H9 (cell line): ENCODE results near the gene STK26. TPM values are rescaled to one million over a fixed set of nuclear protein-coding genes. Genes with fewer than 3 reads are reported as not detected.

Source experiments
- DNase-seq: peaks from one replicate; pipeline ENCODE4 v3.0.0-alpha.2; 2017
- H2AFZ ChIP-seq: one replicate; pipeline ENCODE4 v1.6.1; 2013; ENCODE audit warnings: mild to moderate bottlenecking, low read length, control low read depth, moderate library complexity
- H2AK5ac ChIP-seq: 2 replicates; pipeline ENCODE4 v1.6.1; 2013; ENCODE audit warnings: low read length, control low read depth, mixed read lengths; ENCODE audit not compliant: insufficient read length
- H2BK120ac ChIP-seq: one replicate; pipeline ENCODE4 v1.6.1; 2013; ENCODE audit warnings: low read depth, mild to moderate bottlenecking, low read length, control low read depth, inconsistent platforms; ENCODE audit not compliant: poor library complexity, severe bottlenecking
- H2BK12ac ChIP-seq: 2 replicates; pipeline ENCODE4 v1.6.1; 2013; ENCODE audit warnings: low read length, control low read depth, mixed read lengths, low read depth; ENCODE audit not compliant: insufficient read length
- H2BK15ac ChIP-seq: 2 replicates; pipeline ENCODE4 v1.6.1; 2013; ENCODE audit warnings: low read depth, low read length, control low read depth
- H2BK20ac ChIP-seq: one replicate; pipeline ENCODE4 v1.6.1; 2013; ENCODE audit warnings: low read depth, mild to moderate bottlenecking, low read length, control low read depth, inconsistent platforms; ENCODE audit not compliant: poor library complexity, severe bottlenecking
- H2BK5ac ChIP-seq: 2 replicates; pipeline ENCODE4 v1.6.1; 2013; ENCODE audit warnings: low read length, control low read depth, mixed read lengths; ENCODE audit not compliant: insufficient read length
- H3K14ac ChIP-seq: 2 replicates; pipeline ENCODE4 v1.6.1; 2013; ENCODE audit warnings: low read length, control low read depth; ENCODE audit not compliant: insufficient read depth
- H3K18ac ChIP-seq: 2 replicates; pipeline ENCODE4 v1.6.1; 2013; ENCODE audit warnings: low read depth, mild to moderate bottlenecking, mixed read lengths, low read length, control low read depth; ENCODE audit not compliant: insufficient read length
- H3K23ac ChIP-seq: 2 replicates; pipeline ENCODE4 v1.6.1; 2013; ENCODE audit warnings: low read length, control low read depth, mixed read lengths, low read depth; ENCODE audit not compliant: insufficient read length
- H3K23me2 ChIP-seq: 2 replicates; pipeline ENCODE4 v1.6.1; 2013; ENCODE audit warnings: low read depth, mild to moderate bottlenecking, mixed read lengths, low read length, control low read depth; ENCODE audit not compliant: insufficient read length, poor library complexity, severe bottlenecking
- H3K27ac ChIP-seq: 2 replicates; pipeline ENCODE4 v1.5.1; 2013; ENCODE audit warnings: low read length, control low read depth, mixed read lengths, low read depth; ENCODE audit not compliant: insufficient read length
- H3K27me3 ChIP-seq: 2 replicates; pipeline ENCODE4 v1.6.1; 2013; ENCODE audit warnings: low read length, control low read depth, inconsistent platforms; ENCODE audit not compliant: insufficient read depth
- H3K4ac ChIP-seq: 2 replicates; pipeline ENCODE4 v1.6.1; 2013; ENCODE audit warnings: low read depth, mild to moderate bottlenecking, control low read depth, inconsistent platforms, low read length, moderate library complexity
- H3K4me1 ChIP-seq: 2 replicates; pipeline ENCODE4 v1.6.1; 2013; ENCODE audit warnings: low read length, control low read depth, inconsistent platforms; ENCODE audit not compliant: insufficient read depth
- H3K4me2 ChIP-seq: 2 replicates; pipeline ENCODE4 v1.6.1; 2013; ENCODE audit warnings: low read length, control low read depth, mixed read lengths; ENCODE audit not compliant: insufficient read length, insufficient read depth
- H3K56ac ChIP-seq: 2 replicates; pipeline ENCODE4 v1.6.1; 2013; ENCODE audit warnings: low read depth, mild to moderate bottlenecking, mixed read lengths, low read length, control low read depth; ENCODE audit not compliant: insufficient read length
- H3K79me1 ChIP-seq: 2 replicates; pipeline ENCODE4 v1.6.1; 2013; ENCODE audit warnings: low read depth, mild to moderate bottlenecking, moderate library complexity, low read length, control low read depth, inconsistent platforms; ENCODE audit not compliant: insufficient read depth, poor library complexity, severe bottlenecking
- H3K79me2 ChIP-seq: 2 replicates; pipeline ENCODE4 v1.6.1; 2013; ENCODE audit warnings: low read length, control low read depth, inconsistent platforms; ENCODE audit not compliant: insufficient read depth
- H3K9ac ChIP-seq: 2 replicates; pipeline ENCODE4 v1.6.1; 2013; ENCODE audit warnings: low read length, control low read depth, mixed read lengths; ENCODE audit not compliant: insufficient read length; ENCODE audit errors: extremely low read depth
- H3K9me3 ChIP-seq: one replicate; pipeline ENCODE4 v1.6.1; 2013; ENCODE audit warnings: low read depth, low read length, inconsistent platforms; ENCODE audit not compliant: control insufficient read depth
- H3T11ph ChIP-seq: one replicate; pipeline ENCODE4 v1.6.1; 2013; ENCODE audit warnings: mild to moderate bottlenecking, low read length, control low read depth, inconsistent platforms
- H4K20me1 ChIP-seq: one replicate; pipeline ENCODE4 v1.6.1; 2013; ENCODE audit not compliant: control insufficient read depth, insufficient read length, insufficient read depth
- H4K5ac ChIP-seq: 2 replicates; pipeline ENCODE4 v1.6.1; 2013; ENCODE audit warnings: low read depth, mild to moderate bottlenecking, mixed read lengths, low read length, control low read depth; ENCODE audit not compliant: insufficient read length
- H4K8ac ChIP-seq: replicated peaks from 2 replicates; pipeline ENCODE4 v1.6.1; 2013; ENCODE audit warnings: low read length, control low read depth, mixed read lengths, low read depth; ENCODE audit not compliant: insufficient read length
- H4K91ac ChIP-seq: 2 replicates; pipeline ENCODE4 v1.6.1; 2013; ENCODE audit warnings: low read depth, mild to moderate bottlenecking, moderate library complexity, mixed read lengths, low read length, control low read depth; ENCODE audit not compliant: insufficient read length
- H3K27ac Mint-ChIP-seq, 3 experiments: 2 replicates in 2 of 3; 3 replicates in 1 of 3; pipeline ENCODE4 v1.8.0; 2020 to 2021; ENCODE audit warnings: mixed read lengths in 3 of 3, mild to moderate bottlenecking in 1 of 3, moderate library complexity in 1 of 3
- H3K27me3 Mint-ChIP-seq: 2 replicates; pipeline ENCODE4 v1.8.0; 2021; ENCODE audit warnings: low read depth, mild to moderate bottlenecking, moderate library complexity, mixed read lengths
- H3K36me3 Mint-ChIP-seq, 3 experiments: 2 replicates in 2 of 3; 3 replicates in 1 of 3; pipeline ENCODE4 v1.8.0; 2020 to 2021; ENCODE audit warnings: low read depth in 3 of 3, mixed read lengths in 3 of 3; ENCODE audit not compliant: insufficient read depth in 1 of 3
- H3K4me1 Mint-ChIP-seq, 2 experiments: 2 replicates each; pipeline ENCODE4 v1.8.0; 2020; ENCODE audit warnings: mixed read lengths in 2 of 2
- H3K4me3 Mint-ChIP-seq, 2 experiments: 2 replicates in 1 of 2; 3 replicates in 1 of 2; pipeline ENCODE4 v1.8.0; 2020 to 2021; ENCODE audit warnings: mild to moderate bottlenecking in 2 of 2, mixed read lengths in 2 of 2, moderate library complexity in 1 of 2
- H3K9me3 Mint-ChIP-seq, 2 experiments: 2 replicates in 1 of 2; 3 replicates in 1 of 2; pipeline ENCODE4 v1.8.0; 2020; ENCODE audit warnings: mild to moderate bottlenecking in 2 of 2, mixed read lengths in 2 of 2, moderate library complexity in 1 of 2
- CTCF ChIP-seq: fragments of 200-600 bp; sonication (generic); conservative IDR thresholded peaks from 3 replicates; pipeline ENCODE4 v1.8.0; 2021; ENCODE audit warnings: antibody characterized with exemption, mild to moderate bottlenecking
- WGBS: extraction: QIAGEN DNeasy Blood & Tissue Kit; methylation state at CpG from one replicate; pipeline ENCODE4 v1.1.7; 2013; ENCODE audit warnings: missing lambda C conversion rate, low lambda C conversion rate, mixed read lengths; ENCODE audit not compliant: insufficient read length; ENCODE audit errors: extremely low coverage; 5-methylcytosine and 5-hydroxymethylcytosine counted together
- total RNA-seq: library from RNA; stranded (reverse); gene quantifications from 2 replicates; pipeline ENCODE4 v1.2.1, GENCODE V29; 2021

Gene STK26
- total RNA-seq, 1 experiment from 2014 or later = 99.2 TPM

- Histone ChIP-seq H2AK5ac (no peak overlapping the region), H3K9me3 (no peaks in the 10 kb centered on the region), H3K23ac (no peak overlapping the region), H3K27me3 (no peaks in the 10 kb centered on the region), H3K4ac (no peak overlapping the region), H3K14ac (no peak overlapping the region), H2AFZ (no peak overlapping the region), H4K91ac (no peak overlapping the region), H3K56ac (no peak overlapping the region), H3K23me2 (no peaks in the 10 kb centered on the region), H3K79me1 (peaks cover 1% of the 10 kb centered on the region), H4K8ac (no peak overlapping the region), H4K20me1 (no peaks in the 10 kb centered on the region), H3K9ac (no peak overlapping the region), H2BK20ac (no peak overlapping the region), H3K27ac (no peak overlapping the region), H3T11ph (no peak overlapping the region), H2BK12ac (no peak overlapping the region), H4K5ac (no peak overlapping the region), H3K4me1 (peaks cover 11% of the 10 kb centered on the region; the same call in 1 of the 2 replicates), H2BK5ac (no peak overlapping the region), H3K18ac (no peak overlapping the region), H2BK120ac (no peak overlapping the region), H3K4me2 (peak overlapping the region; percentile 15), H2BK15ac (no peak overlapping the region), H3K79me2 (peaks cover 11% of the 10 kb centered on the region; the same call in 1 of the 2 replicates)
- Mint-ChIP-seq H3K4me1 (peaks cover 66 to 72% of the 10 kb centered on the region in 2 experiments), H3K27ac (peak overlapping the region in 2 of 3 experiments; percentile 85 to 90; a peak in 5 of 7 replicates), H3K9me3 (no peaks in the 10 kb centered on the region), H3K36me3 (no peaks in the 10 kb centered on the region; a peak in 1 of 7 replicates), H3K27me3 (no peaks in the 10 kb centered on the region), H3K4me3 (no peak overlapping the region; a peak in 1 of 5 replicates)
- DNase-seq = no peak
- TF ChIP-seq CTCF = peak; percentile 22; the same call in 2 of the 3 replicates
- WGBS = no CpG with 5 or more reads among the region's 2 CpGs
These were observed 20.9 kb downstream of the STK26 start for GRCh38 chrX:132043977-132044376.
